Parathyroid adenoma (tissue), 2 donors: ENCODE results near the gene ADCY3.
"Not testable (repeated sequence)": the region's sequence is repeated elsewhere in the genome, so short reads cannot be mapped to it uniquely, and the experiment has no call there.

ENCODE experiments used
- H2AFZ ChIP-seq: fragments of 300-600 bp; sonication (generic); one replicate; pipeline ENCODE4 v1.7.0; 2017; ENCODE audit warnings: antibody characterized with exemption, mild to moderate bottlenecking
- H3K27ac ChIP-seq: fragments of 300-600 bp; sonication (generic); one replicate; pipeline ENCODE4 v1.7.0; 2017
- H3K27me3 ChIP-seq: fragments of 300-600 bp; sonication (generic); one replicate; pipeline ENCODE4 v1.7.0; 2017; ENCODE audit warnings: low read length; ENCODE audit not compliant: control insufficient read depth, insufficient read depth
- H3K36me3 ChIP-seq: fragments of 300-600 bp; sonication (generic); one replicate; pipeline ENCODE4 v1.7.0; 2017; ENCODE audit warnings: low read length; ENCODE audit not compliant: control insufficient read depth, insufficient read depth
- H3K4me1 ChIP-seq: fragments of 300-600 bp; sonication (generic); one replicate; pipeline ENCODE4 v1.7.0; 2017; ENCODE audit warnings: control low read depth
- H3K4me2 ChIP-seq: fragments of 300-600 bp; sonication (generic); one replicate; pipeline ENCODE4 v1.7.0; 2017; ENCODE audit warnings: low read length
- H3K4me3 ChIP-seq: fragments of 300-600 bp; sonication (generic); one replicate; pipeline ENCODE4 v1.7.0; 2017; ENCODE audit warnings: low read depth, low read length
- H3K79me2 ChIP-seq: fragments of 300-600 bp; sonication (generic); one replicate; pipeline ENCODE4 v1.7.0; 2017; ENCODE audit warnings: control low read depth
- H3K9ac ChIP-seq: fragments of 300-600 bp; sonication (generic); one replicate; pipeline ENCODE4 v1.7.0; 2017; ENCODE audit warnings: mild to moderate bottlenecking
- H3K9me3 ChIP-seq: fragments of 300-600 bp; sonication (generic); one replicate; pipeline ENCODE4 v1.7.0; 2017; ENCODE audit warnings: low read length; ENCODE audit not compliant: control insufficient read depth
- CTCF ChIP-seq: fragments of 300-600 bp; sonication (generic); IDR thresholded peaks from one replicate; pipeline ENCODE4 v1.7.0; 2017; ENCODE audit warnings: antibody characterized with exemption, mild to moderate bottlenecking
- donor health status: primary hyperparathyroidism.

The ADCY3 gene

GRCh38 chr2:24809316-24810007 is 110.6 kb downstream of the ADCY3 start:
- H2AFZ ChIP-seq, result no peak overlapping the region

GRCh38 chr2:24806661-24807036 is 113.4 kb downstream of the ADCY3 start:
- H3K4me1 ChIP-seq, result no peaks in the 10 kb centered on the region
- no peaks in the 10 kb centered on the region for H3K36me3 ChIP-seq
- H3K79me2 ChIP-seq, result peaks cover 3% of the 10 kb centered on the region
- no peak for TF ChIP-seq CTCF
- no peaks in the 10 kb centered on the region for H3K9me3 ChIP-seq
- H3K4me3 ChIP-seq, result no peak overlapping the region
- no peak overlapping the region for H3K4me2 ChIP-seq
- no peaks in the 10 kb centered on the region for H3K27me3 ChIP-seq
- H3K9ac ChIP-seq, result no peak overlapping the region
- no peak overlapping the region for H3K27ac ChIP-seq
- H2AFZ ChIP-seq, result no peak overlapping the region

More at GRCh38 chr2:24809316-24810007, 110.6 kb downstream of the ADCY3 start:
- no peaks in the 10 kb centered on the region for H3K27me3 ChIP-seq
- H3K27ac ChIP-seq, result no peak overlapping the region
- H3K9ac ChIP-seq, result no peak overlapping the region
- no peak overlapping the region for H3K4me3 ChIP-seq
- TF ChIP-seq CTCF, result no peak
- H3K79me2 ChIP-seq, result peaks cover 3% of the 10 kb centered on the region
- H3K9me3 ChIP-seq, result no peaks in the 10 kb centered on the region
- H3K4me2 ChIP-seq, result no peak overlapping the region
- no peaks in the 10 kb centered on the region for H3K36me3 ChIP-seq
- H3K4me1 ChIP-seq, result no peaks in the 10 kb centered on the region

- not testable (repeated sequence) for H3K27ac ChIP-seq, H3K4me1 ChIP-seq, H3K27me3 ChIP-seq, H3K79me2 ChIP-seq, H3K9me3 ChIP-seq, H3K36me3 ChIP-seq, H2AFZ ChIP-seq, H3K4me3 ChIP-seq, H3K9ac ChIP-seq, H3K4me2 ChIP-seq
These were observed 114.0 kb downstream of the ADCY3 start for GRCh38 chr2:24805811-24806660.

- not testable (repeated sequence) for H3K27ac ChIP-seq, H3K27me3 ChIP-seq, H3K79me2 ChIP-seq, H3K9me3 ChIP-seq, H3K9ac ChIP-seq, H3K36me3 ChIP-seq, H3K4me1 ChIP-seq, H3K4me3 ChIP-seq, H2AFZ ChIP-seq, H3K4me2 ChIP-seq
These were observed 119.5 kb downstream of the ADCY3 start for GRCh38 chr2:24800487-24800886.

- H3K79me2 ChIP-seq, result no peaks in the 10 kb centered on the region
- no peak overlapping the region for H2AFZ ChIP-seq
- no peak for TF ChIP-seq CTCF
- no peak overlapping the region for H3K4me3 ChIP-seq
- no peaks in the 10 kb centered on the region for H3K4me1 ChIP-seq
- H3K4me2 ChIP-seq, result no peak overlapping the region
- no peaks in the 10 kb centered on the region for H3K27me3 ChIP-seq
- no peaks in the 10 kb centered on the region for H3K9me3 ChIP-seq
- no peak overlapping the region for H3K9ac ChIP-seq
- H3K27ac ChIP-seq, result no peak overlapping the region
- no peaks in the 10 kb centered on the region for H3K36me3 ChIP-seq
These were observed 122.4 kb downstream of the ADCY3 start for GRCh38 chr2:24797644-24798043.
